Naive thymus-derived CD4-positive, alpha-beta T cell (primary cell): Measurements from ENCODE around the gene TAF1C. TPM values are rescaled to one million over a fixed set of nuclear protein-coding genes. Genes with fewer than 3 reads are reported as not detected.

ENCODE experiments used
- ATAC-seq: fragments of 150-1000 bp; cut with Tn5 transposase; 2 replicates; pipeline ENCODE4 v1.10.0; 2021; ENCODE audit warnings: mild to moderate bottlenecking, moderate library complexity
- CTCF ChIA-PET: fragments of 350-600 bp; sonication (Branson Sonifier 250); formaldehyde crosslinking; loops from one replicate; lab custom pipeline; 2021; ENCODE audit warnings: antibody characterized with exemption; lab: Charles Lee
- POLR2A ChIA-PET: fragments of 350-600 bp; sonication (Branson Sonifier 250); formaldehyde crosslinking; loops from one replicate; lab custom pipeline; 2021; ENCODE audit warnings: antibody characterized with exemption, inconsistent platforms; lab: Charles Lee
- DNase-seq, 9 donors: peaks; one replicate each; pipeline versions ENCODE4 v3.0.0 to v3.0.0-alpha.2; 2020 to 2022; ENCODE audit warnings: mixed read lengths in 1 of 9
- H3K27ac ChIP-seq: one replicate; pipeline ENCODE4 v1.7.0; 2013; ENCODE audit warnings: mild to moderate bottlenecking, low read depth, low read length, moderate library complexity
- H3K27me3 ChIP-seq, 2 donors: one replicate each; pipeline ENCODE4 v1.7.0; 2013; ENCODE audit warnings: low read length in 2 of 2, mild to moderate bottlenecking in 2 of 2, moderate library complexity in 2 of 2; ENCODE audit not compliant: control insufficient read depth in 2 of 2, insufficient read depth in 2 of 2
- H3K36me3 ChIP-seq, 3 experiments: 1 replicate in 2 of 3; 2 replicates in 1 of 3; pipeline ENCODE4 v1.7.0; 2013; ENCODE audit warnings: low read length in 3 of 3, mild to moderate bottlenecking in 3 of 3, moderate library complexity in 1 of 3; ENCODE audit not compliant: insufficient read depth in 3 of 3, control insufficient read depth in 2 of 3
- H3K4me1 ChIP-seq, 2 donors: one replicate each; pipeline ENCODE4 v1.7.0; 2013; ENCODE audit warnings: low read length in 2 of 2, mild to moderate bottlenecking in 2 of 2, moderate library complexity in 1 of 2; ENCODE audit not compliant: control insufficient read depth in 2 of 2, insufficient read depth in 2 of 2
- H3K4me3 ChIP-seq: 2 replicates; pipeline ENCODE4 v1.7.0; 2013; ENCODE audit warnings: mild to moderate bottlenecking, low read length
- H3K9me3 ChIP-seq, 3 experiments: 1 replicate in 2 of 3; 2 replicates in 1 of 3; pipeline ENCODE4 v1.7.0; 2013; ENCODE audit warnings: low read length in 3 of 3; ENCODE audit not compliant: control insufficient read depth in 2 of 3
- H3K27ac Mint-ChIP-seq, 9 donors: one replicate each; pipeline ENCODE4 v1.8.0; 2020 to 2022; ENCODE audit warnings: mixed read lengths in 9 of 9, mild to moderate bottlenecking in 8 of 9, moderate library complexity in 5 of 9, inconsistent platforms in 2 of 9
- H3K27me3 Mint-ChIP-seq, 5 donors: one replicate each; pipeline ENCODE4 v1.8.0; 2021 to 2022; ENCODE audit warnings: mixed read lengths in 5 of 5, mild to moderate bottlenecking in 1 of 5
- H3K36me3 Mint-ChIP-seq, 5 donors: one replicate each; pipeline ENCODE4 v1.8.0; 2020 to 2022; ENCODE audit warnings: mixed read lengths in 5 of 5, mild to moderate bottlenecking in 3 of 5, inconsistent platforms in 1 of 5
- H3K4me1 Mint-ChIP-seq, 7 donors: one replicate each; pipeline ENCODE4 v1.8.0; 2020 to 2022; ENCODE audit warnings: mixed read lengths in 7 of 7, mild to moderate bottlenecking in 3 of 7, inconsistent platforms in 1 of 7
- H3K4me3 Mint-ChIP-seq, 10 donors: one replicate each; pipeline ENCODE4 v1.8.0; 2020 to 2022; ENCODE audit warnings: mild to moderate bottlenecking in 10 of 10, mixed read lengths in 10 of 10, moderate library complexity in 6 of 10, inconsistent platforms in 2 of 10
- H3K9me3 Mint-ChIP-seq, 11 donors: one replicate each; pipeline ENCODE4 v1.8.0; 2020 to 2022; ENCODE audit warnings: mixed read lengths in 11 of 11, mild to moderate bottlenecking in 4 of 11, inconsistent platforms in 1 of 11, moderate library complexity in 1 of 11
- intact Hi-C, 2 donors: fragments of 100-400 bp; cut with micrococcal nuclease; formaldehyde crosslinking; loops; one replicate each; pipeline ENCODE4 v1.15.1; 2023
- polyA plus RNA-seq, 2 donors: library from polyadenylated mRNA; unstranded; fragments of 300-500 nt; fragmentation: Illumina TruSeq; gene quantifications; one replicate each; pipeline ENCODE4 v1.2.3, GENCODE V29; 2021
- total RNA-seq, 6 experiments: library from RNA in 5 of 6; stranded (reverse) in 5 of 6; gene quantifications; 1 replicate in 5 of 6; 2 replicates in 1 of 6; pipeline ENCODE4 v1.2.3 and lab custom pipeline; 2021 to 2026

The TAF1C gene
- total and polyA plus RNA-seq, 7 experiments from 2014 or later: 8.0 to 127 (median 84.8) TPM

GRCh38 chr16:84139628-84140258 is 47.1 kb downstream of the TAF1C start:
- DNase-seq (no peak), ATAC-seq (no peak)
- Mint-ChIP-seq H3K4me1 (peaks cover 28 to 65% (median 55%) of the 10 kb centered on the region in 7 donors), H3K9me3 (no peaks in the 10 kb centered on the region), H3K4me3 (no peak overlapping the region), H3K36me3 (peaks cover 0 to 4% (median 2%) of the 10 kb centered on the region in 5 donors), H3K27ac (peak overlapping the region in 2 of 9 donors; percentile 11 to 37), H3K27me3 (peaks cover 0 to 6% (median 0%) of the 10 kb centered on the region in 5 donors)
- H3K36me3 ChIP-seq: peaks cover 0 to 4% (median 0%) of the 10 kb centered on the region in 3 experiments
- CTCF ChIA-PET: interaction anchor here (0.6 kb wide), 1 partner anchor 53 kb away, joined by 4 read pairs; no protein-coding TSS in a partner anchor
- no peaks in the 10 kb centered on the region for H3K27me3 ChIP-seq
- H3K4me3 ChIP-seq: no peak overlapping the region
- intact Hi-C loops: no loop called here
- no peak overlapping the region for H3K27ac ChIP-seq
- peaks cover 4 to 9% of the 10 kb centered on the region in 2 donors for H3K4me1 ChIP-seq
- H3K9me3 ChIP-seq: no peaks in the 10 kb centered on the region
- POLR2A ChIA-PET: interaction anchor here (1.2 to 2.4 kb wide), 2 partner anchors 23 to 73 kb away, joined by 3 to 11 read pairs; partner anchors contain the start of gene MBTPS1

- DNase-seq: peak in 1 of 9 donors; percentile 28
- H3K4me3 ChIP-seq: no peak overlapping the region
- Mint-ChIP-seq H3K4me1 (peaks cover 24 to 61% (median 49%) of the 10 kb centered on the region in 7 donors), H3K9me3 (peaks cover 0 to under 1% (median 0%) of the 10 kb centered on the region in 11 donors), H3K36me3 (peaks cover 0 to 4% (median 2%) of the 10 kb centered on the region in 5 donors), H3K27me3 (peaks cover 0 to 4% (median 0%) of the 10 kb centered on the region in 5 donors), H3K4me3 (peak overlapping the region in 2 of 10 donors; percentile 8 to 56), H3K27ac (peak overlapping the region in 3 of 9 donors; percentile 11 to 35 (median 23))
- no peak for ATAC-seq
- H3K9me3 ChIP-seq: no peaks in the 10 kb centered on the region
- peaks cover 2 to 7% of the 10 kb centered on the region in 2 donors for H3K4me1 ChIP-seq
- ChIA-PET CTCF (interaction anchor here (0.6 kb wide), 1 partner anchor 52 kb away, joined by 4 read pairs; no protein-coding TSS in a partner anchor), POLR2A (interaction anchor here (2.4 kb wide), 1 partner anchor 22 kb away, joined by 11 read pairs; the partner anchor contains the start of gene MBTPS1)
- no peaks in the 10 kb centered on the region for H3K36me3 ChIP-seq
- intact Hi-C loops: no loop called here
- no peak overlapping the region for H3K27ac ChIP-seq
- H3K27me3 ChIP-seq: no peaks in the 10 kb centered on the region
These were observed 47.8 kb downstream of the TAF1C start for GRCh38 chr16:84138824-84139627.

- no peak overlapping the region for H3K27ac ChIP-seq
- H3K4me1 ChIP-seq: peaks cover 0 to 5% of the 10 kb centered on the region in 2 donors
- peaks cover 22 to 57% (median 44%) of the 10 kb centered on the region in 7 donors for H3K4me1 Mint-ChIP-seq
- no peak overlapping the region for H3K4me3 ChIP-seq
- intact Hi-C loops: no loop called here
- ChIA-PET POLR2A (interaction anchor here (2.4 kb wide), 1 partner anchor 21 kb away, joined by 11 read pairs; the partner anchor contains the start of gene MBTPS1), CTCF (no interaction called here)
- H3K9me3 ChIP-seq: no peaks in the 10 kb centered on the region
- H3K27ac Mint-ChIP-seq: peak overlapping the region in 1 of 9 donors; percentile 23
- H3K27me3 ChIP-seq: no peaks in the 10 kb centered on the region
- no peak for DNase-seq
- no peak for ATAC-seq
- H3K27me3 Mint-ChIP-seq: peaks cover 0 to 3% (median 0%) of the 10 kb centered on the region in 5 donors
- H3K4me3 Mint-ChIP-seq: peak overlapping the region in 1 of 10 donors; percentile 56
- peaks cover 0 to 2% (median 0%) of the 10 kb centered on the region in 11 donors for H3K9me3 Mint-ChIP-seq
- H3K36me3 ChIP-seq: no peaks in the 10 kb centered on the region
- peaks cover 0 to 4% (median 2%) of the 10 kb centered on the region in 5 donors for H3K36me3 Mint-ChIP-seq
These were observed 48.4 kb downstream of the TAF1C start for GRCh38 chr16:84138500-84138823.

- Mint-ChIP-seq H3K36me3 (peaks cover 0 to 4% (median 3%) of the 10 kb centered on the region in 5 donors), H3K9me3 (peaks cover 0 to 2% (median 0%) of the 10 kb centered on the region in 11 donors), H3K27ac (no peak overlapping the region), H3K27me3 (no peaks in the 10 kb centered on the region), H3K4me1 (peaks cover 22 to 51% (median 38%) of the 10 kb centered on the region in 7 donors), H3K4me3 (no peak overlapping the region)
- Histone ChIP-seq H3K27ac (no peak overlapping the region), H3K27me3 (no peaks in the 10 kb centered on the region), H3K36me3 (no peaks in the 10 kb centered on the region), H3K4me1 (peaks cover 0 to 5% of the 10 kb centered on the region in 2 donors), H3K4me3 (no peak overlapping the region), H3K9me3 (no peaks in the 10 kb centered on the region)
- ATAC-seq: no peak
- DNase-seq: no peak
- intact Hi-C loops: no loop called here
- ChIA-PET POLR2A (interaction anchor here (0.6 to 2.4 kb wide), 2 partner anchors 21 to 49 kb away, joined by 3 to 11 read pairs; partner anchors contain the start of gene MBTPS1), CTCF (no interaction called here)
These were observed 49.0 kb downstream of the TAF1C start for GRCh38 chr16:84137769-84138357.

- DNase-seq: no peak
- Mint-ChIP-seq H3K9me3 (peaks cover 0 to 2% (median 0%) of the 10 kb centered on the region in 11 donors), H3K36me3 (peaks cover 0 to 4% (median 3%) of the 10 kb centered on the region in 5 donors), H3K27ac (peak overlapping the region in 1 of 9 donors; percentile 5), H3K4me3 (no peak overlapping the region), H3K4me1 (peaks cover 22 to 49% (median 38%) of the 10 kb centered on the region in 7 donors), H3K27me3 (no peaks in the 10 kb centered on the region)
- ATAC-seq: no peak
- no peak overlapping the region for H3K4me3 ChIP-seq
- no peaks in the 10 kb centered on the region for H3K27me3 ChIP-seq
- CTCF ChIA-PET: no interaction called here
- intact Hi-C loops: no loop called here
- peaks cover 0 to 4% (median 0%) of the 10 kb centered on the region in 3 experiments for H3K36me3 ChIP-seq
- POLR2A ChIA-PET: interaction anchor here (0.6 to 2.4 kb wide), 2 partner anchors 20 to 50 kb away, joined by 3 to 11 read pairs; partner anchors contain the start of gene MBTPS1
- H3K27ac ChIP-seq: no peak overlapping the region
- H3K9me3 ChIP-seq: no peaks in the 10 kb centered on the region
- peaks cover 0 to 5% of the 10 kb centered on the region in 2 donors for H3K4me1 ChIP-seq
These were observed 49.6 kb downstream of the TAF1C start for GRCh38 chr16:84137287-84137686.
